DOHH2 (cell line): ENCODE results near the gene GRIA3.

Experiments
- H3F3A ChIP-seq: fragments of 200-600 bp; sonication (generic), shearing (Covaris generic); 2 replicates; pipeline ENCODE4 v1.6.0; 2016; ENCODE audit warnings: antibody characterized with exemption, mild to moderate bottlenecking; ENCODE audit not compliant: control insufficient read depth, insufficient read depth
- H3K27ac ChIP-seq: fragments of 200-600 bp; sonication (generic); 2 replicates; pipeline ENCODE4 v1.5.1; 2014; ENCODE audit warnings: low read depth, mild to moderate bottlenecking, low read length, moderate library complexity
- H3K27me3 ChIP-seq: fragments of 200-600 bp; sonication (generic); 2 replicates; pipeline ENCODE4 v1.6.1; 2014; ENCODE audit warnings: mild to moderate bottlenecking, low read length, mixed read lengths; ENCODE audit not compliant: control insufficient read depth
- H3K36me3 ChIP-seq: fragments of 200-600 bp; sonication (generic); 2 replicates; pipeline ENCODE4 v1.6.1; 2014; ENCODE audit warnings: mild to moderate bottlenecking, low read length, moderate library complexity, mixed read lengths; ENCODE audit not compliant: control insufficient read depth
- H3K4me1 ChIP-seq: fragments of 200-600 bp; sonication (generic); 2 replicates; pipeline ENCODE4 v1.6.1; 2014; ENCODE audit warnings: mild to moderate bottlenecking, low read length, mixed read lengths; ENCODE audit not compliant: control insufficient read depth
- H3K4me2 ChIP-seq: fragments of 200-600 bp; sonication (generic); 2 replicates; pipeline ENCODE4 v1.6.0; 2014; ENCODE audit warnings: mild to moderate bottlenecking, low read length, moderate library complexity
- H3K4me3 ChIP-seq: fragments of 200-600 bp; sonication (generic); 2 replicates; pipeline ENCODE4 v1.5.1; 2014; ENCODE audit warnings: mild to moderate bottlenecking, low read length, mixed read lengths
- H3K79me2 ChIP-seq: fragments of 200-600 bp; sonication (generic); 2 replicates; pipeline ENCODE4 v1.6.1; 2014; ENCODE audit warnings: mild to moderate bottlenecking, low read length, mixed read lengths; ENCODE audit not compliant: control insufficient read depth
- H3K9me2 ChIP-seq: fragments of 200-600 bp; sonication (generic); replicated peaks from 2 replicates; pipeline ENCODE4 v1.6.1; 2014; ENCODE audit warnings: mild to moderate bottlenecking, low read length, mixed read lengths; ENCODE audit not compliant: control insufficient read depth
- H3K9me3 ChIP-seq: fragments of 200-600 bp; sonication (generic); 2 replicates; pipeline ENCODE4 v1.6.1; 2014; ENCODE audit warnings: antibody characterized with exemption, low read length, mixed read lengths; ENCODE audit not compliant: control insufficient read depth, insufficient read depth
- H4K20me1 ChIP-seq: fragments of 200-600 bp; sonication (generic); 2 replicates; pipeline ENCODE4 v1.6.0; 2014; ENCODE audit warnings: low read depth, mild to moderate bottlenecking, antibody characterized with exemption, low read length, moderate library complexity; ENCODE audit not compliant: control insufficient read depth, insufficient read depth
- CTCF ChIP-seq: fragments of 200-600 bp; sonication (generic); IDR thresholded peaks from one replicate; pipeline ENCODE4 v1.5.1; 2014; ENCODE audit warnings: antibody characterized with exemption, mild to moderate bottlenecking, low read depth, low read length; ENCODE audit not compliant: poor library complexity, severe bottlenecking
- EZH2phosphoT487 ChIP-seq: fragments of 200-600 bp; sonication (generic); IDR thresholded peaks from 2 replicates; pipeline ENCODE4 v1.6.1; 2017; ENCODE audit warnings: borderline replicate concordance, mild to moderate bottlenecking, antibody characterized with exemption, low read length, moderate library complexity, mixed read lengths

GRIA3 gene

DNA sequence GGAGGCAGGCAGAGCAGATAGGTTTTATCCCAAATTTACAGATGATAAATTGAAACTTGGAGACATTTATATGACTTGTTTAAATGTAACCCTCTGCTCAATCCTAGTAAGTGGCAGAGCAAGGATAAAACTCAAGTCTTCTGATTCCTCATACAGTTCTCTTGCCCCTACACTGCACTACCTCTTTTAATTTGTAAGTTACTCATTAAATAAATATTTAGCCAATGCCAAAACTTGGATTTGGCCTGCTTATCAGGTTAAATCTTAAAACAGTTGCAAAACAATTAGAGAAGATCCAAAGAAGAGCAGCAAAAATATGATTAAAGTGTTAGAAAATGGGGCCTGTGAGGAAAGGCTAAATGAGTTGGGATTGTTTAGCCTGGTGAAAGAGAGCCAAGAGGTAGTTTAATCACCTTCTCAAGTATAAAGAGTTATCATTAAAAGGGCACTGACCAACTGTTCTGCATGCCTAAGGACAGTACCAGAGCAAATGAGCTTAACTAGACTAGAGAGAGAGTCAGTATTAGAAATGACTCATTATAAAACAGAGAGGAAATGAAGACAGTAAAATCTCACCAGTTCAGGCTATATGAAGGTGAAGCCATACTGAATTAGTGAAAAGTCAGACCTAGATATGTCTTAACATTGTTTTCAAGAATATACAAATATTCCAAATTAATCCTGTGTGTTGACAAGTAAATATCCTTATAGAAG lies 146.3 kb downstream of the GRIA3 start:
- H3K4me3 ChIP-seq: no peak overlapping the region
- H3K79me2 ChIP-seq: no peaks in the 10 kb centered on the region
- H3F3A ChIP-seq: no peaks in the 10 kb centered on the region
- H3K4me2 ChIP-seq: no peak overlapping the region
- H3K27ac ChIP-seq: no peak overlapping the region
- H3K27me3 ChIP-seq: no peaks in the 10 kb centered on the region
- TF ChIP-seq CTCF: no peak
- no peak for TF ChIP-seq EZH2phosphoT487
- no peaks in the 10 kb centered on the region for H3K9me2 ChIP-seq
- no peaks in the 10 kb centered on the region for H3K4me1 ChIP-seq
- no peaks in the 10 kb centered on the region for H4K20me1 ChIP-seq
- H3K9me3 ChIP-seq: no peaks in the 10 kb centered on the region
- no peaks in the 10 kb centered on the region for H3K36me3 ChIP-seq

- no peaks in the 10 kb centered on the region for H3K79me2 ChIP-seq
- no peaks in the 10 kb centered on the region for H3K9me2 ChIP-seq
- no peak overlapping the region for H3K27ac ChIP-seq
- TF ChIP-seq EZH2phosphoT487: no peak
- no peak for TF ChIP-seq CTCF
- H3K9me3 ChIP-seq: no peaks in the 10 kb centered on the region
- H3K4me3 ChIP-seq: no peak overlapping the region
- H4K20me1 ChIP-seq: no peaks in the 10 kb centered on the region
- H3K4me1 ChIP-seq: no peaks in the 10 kb centered on the region
- no peak overlapping the region for H3K4me2 ChIP-seq
- no peaks in the 10 kb centered on the region for H3F3A ChIP-seq
- H3K27me3 ChIP-seq: no peaks in the 10 kb centered on the region
- H3K36me3 ChIP-seq: no peaks in the 10 kb centered on the region
Observed at GRCh38 chrX:123331349-123331748, 147.3 kb downstream of the GRIA3 start.

DNA sequence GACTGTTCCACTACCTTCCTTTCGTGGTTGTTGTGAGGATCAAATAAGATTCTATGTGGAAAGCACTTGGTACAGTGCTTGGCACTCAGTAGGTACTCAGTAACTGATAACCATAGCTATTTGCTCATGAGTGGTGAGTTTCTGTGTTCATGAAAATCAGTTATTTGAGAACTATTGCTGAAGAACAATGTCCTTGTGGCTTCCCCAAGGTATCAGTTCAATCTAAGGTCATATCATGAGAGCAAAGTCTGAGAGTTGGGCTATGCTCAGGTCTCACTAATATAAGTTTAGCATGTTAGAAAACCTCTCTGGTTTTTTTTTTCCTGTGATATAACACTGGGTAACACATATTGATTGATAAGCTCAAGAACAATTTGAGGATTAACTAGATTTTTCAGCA lies 147.8 kb downstream of the GRIA3 start:
- no peak overlapping the region for H3K27ac ChIP-seq
- no peak for TF ChIP-seq CTCF
- H3K9me3 ChIP-seq: no peaks in the 10 kb centered on the region
- no peaks in the 10 kb centered on the region for H4K20me1 ChIP-seq
- no peaks in the 10 kb centered on the region for H3K79me2 ChIP-seq
- no peaks in the 10 kb centered on the region for H3F3A ChIP-seq
- no peaks in the 10 kb centered on the region for H3K9me2 ChIP-seq
- no peaks in the 10 kb centered on the region for H3K4me1 ChIP-seq
- no peaks in the 10 kb centered on the region for H3K36me3 ChIP-seq
- no peak overlapping the region for H3K4me3 ChIP-seq
- no peak overlapping the region for H3K4me2 ChIP-seq
- H3K27me3 ChIP-seq: no peaks in the 10 kb centered on the region
